Panc1 (cell line): ENCODE results near the gene HK2. TPM values are rescaled to one million over a fixed set of nuclear protein-coding genes. Genes with fewer than 3 reads are reported as not detected.

Source experiments
- ATAC-seq: fragments of 200-7000 bp; cut with Tn5 transposase; 2 replicates; pipeline ENCODE4 v1.9.1; 2020; ENCODE audit warnings: mild to moderate bottlenecking, moderate library complexity
- BruUV-seq: library from RNA; stranded (reverse); fragments of 400-500 nt; replicated peaks from 2 replicates; lab custom pipeline; 2021; lab: Mats Ljungman, UMichigan
- CTCF ChIA-PET: fragments of 300-600 bp; sonication (Branson Sonifier 250); formaldehyde crosslinking; loops from one replicate; lab custom pipeline; 2022; ENCODE audit warnings: antibody characterized with exemption; lab: Charles Lee
- POLR2A ChIA-PET: fragments of 300-600 bp; sonication (Branson Sonifier 250); formaldehyde crosslinking; loops from one replicate; lab custom pipeline; 2022; ENCODE audit warnings: antibody characterized with exemption; lab: Charles Lee
- DNase-seq: peaks from one replicate; pipeline ENCODE4 v3.0.0-alpha.2; 2010; ENCODE audit warnings: low read depth, low spot score
- H3K27ac ChIP-seq: 2 replicates; pipeline ENCODE4 v1.5.1; 2011; ENCODE audit warnings: mild to moderate bottlenecking, low read length, inconsistent platforms
- H3K27me3 ChIP-seq: fragments of 200-500 bp; sonication (Bioruptor generic); 2 replicates; pipeline ENCODE4 v1.6.0; 2014; ENCODE audit warnings: low read length, inconsistent platforms; ENCODE audit not compliant: control insufficient read depth, insufficient read depth
- H3K36me3 ChIP-seq: fragments of 200-500 bp; sonication (Bioruptor generic); 2 replicates; pipeline ENCODE4 v1.5.1; 2014; ENCODE audit warnings: inconsistent platforms, mild to moderate bottlenecking, low read length, moderate library complexity; ENCODE audit not compliant: control insufficient read depth, insufficient read depth
- H3K4me1 ChIP-seq: 2 replicates; pipeline ENCODE4 v1.5.1; 2011; ENCODE audit warnings: inconsistent platforms, mild to moderate bottlenecking, low read length, moderate library complexity; ENCODE audit not compliant: control insufficient read depth, insufficient read depth
- H3K4me3 ChIP-seq, 2 experiments: 2 replicates each; pipeline ENCODE4 v1.5.1; 2011 to 2012; ENCODE audit warnings: low read depth in 2 of 2, low read length in 2 of 2, mild to moderate bottlenecking in 2 of 2, inconsistent platforms in 1 of 2, moderate library complexity in 1 of 2
- H3K9me3 ChIP-seq: fragments of 200-500 bp; sonication (Bioruptor generic); 2 replicates; pipeline ENCODE4 v1.5.1; 2014; ENCODE audit warnings: low read depth, mild to moderate bottlenecking, inconsistent platforms, low read length, moderate library complexity; ENCODE audit not compliant: control insufficient read depth, insufficient read depth
- CTCF ChIP-seq: fragments of 450-650 bp; IDR thresholded peaks from 2 replicates; pipeline ENCODE4 v1.5.1; 2017; ENCODE audit warnings: mild to moderate bottlenecking
- POLR2AphosphoS5 ChIP-seq: IDR thresholded peaks from 2 replicates; pipeline ENCODE4 v1.6.1; 2012; ENCODE audit warnings: mild to moderate bottlenecking, low read depth, low read length, moderate library complexity
- REST ChIP-seq, 2 experiments: IDR thresholded peaks; 2 replicates each; pipeline ENCODE4 v1.6.1; 2011 to 2012; ENCODE audit warnings: low read depth in 2 of 2, control low read depth in 1 of 2, low read length in 1 of 2, mild to moderate bottlenecking in 1 of 2, moderate library complexity in 1 of 2; ENCODE audit not compliant: insufficient read depth in 1 of 2
- SIN3A ChIP-seq: IDR thresholded peaks from 2 replicates; pipeline ENCODE4 v1.6.1; 2012; ENCODE audit warnings: low read depth, mild to moderate bottlenecking, low read length, moderate library complexity, borderline replicate concordance; ENCODE audit not compliant: insufficient read depth
- TCF7L2 ChIP-seq: IDR thresholded peaks from 2 replicates; pipeline ENCODE4 v1.6.1; 2011; ENCODE audit warnings: mild to moderate bottlenecking, low read depth, low read length, inconsistent platforms
- in situ Hi-C: cut with HindIII; loops from 2 replicates; pipeline ENCODE4 v1.10.0; 2016; ENCODE audit warnings: low sequenced_read_pairs, low pct_unique_long_range_greater_than_20kb
- intact Hi-C: fragments of 100-400 bp; cut with micrococcal nuclease; formaldehyde crosslinking; loops from one replicate; pipeline ENCODE4 v1.10.0; 2022; ENCODE audit not compliant: unreplicated experiment
- total RNA-seq: library from RNA; stranded (reverse); gene quantifications from one replicate; pipeline ENCODE4 v1.2.1, GENCODE V29; 2021; ENCODE audit not compliant: unreplicated experiment

Gene HK2
- total RNA-seq, 1 experiment from 2014 or later: 1.7 TPM

- H3K27ac ChIP-seq: no peak overlapping the region
- no peak for DNase-seq
- TF ChIP-seq TCF7L2: no peak
- TF ChIP-seq POLR2AphosphoS5: no peak
- no peak for TF ChIP-seq REST (IDR thresholded peaks at IDR 0.05; ENCODE audit: insufficient read depth in 1 of 2, low read depth in 2 of 2, low read length in 1 of 2)
- TF ChIP-seq SIN3A: no peak
- TF ChIP-seq CTCF: no peak
- no peaks in the 10 kb centered on the region for H3K36me3 ChIP-seq
- ChIA-PET POLR2A (no interaction called here), CTCF (no interaction called here)
- intact Hi-C loops (no loop called here), in situ Hi-C loops (no loop called here)
- H3K9me3 ChIP-seq: no peaks in the 10 kb centered on the region
- ATAC-seq: no peak
- H3K27me3 ChIP-seq: no peaks in the 10 kb centered on the region
- no TSS peak for BruUV-seq
- H3K4me3 ChIP-seq: no peak overlapping the region
- H3K4me1 ChIP-seq: no peaks in the 10 kb centered on the region; the same call in 1 of the 2 replicates
These were observed 26.2 kb downstream of the HK2 start for GRCh38 chr2:74860079-74860478.

GRCh38 chr2:74860521-74860920 is 26.6 kb downstream of the HK2 start:
- CTCF ChIA-PET: no interaction called here
- H3K27ac ChIP-seq: no peak overlapping the region
- ATAC-seq: no peak
- POLR2A ChIA-PET: no interaction called here
- H3K4me1 ChIP-seq: peaks cover under 1% of the 10 kb centered on the region; the same call in 1 of the 2 replicates
- no peak overlapping the region for H3K4me3 ChIP-seq
- no peak for TF ChIP-seq REST (IDR thresholded peaks at IDR 0.05; ENCODE audit: insufficient read depth in 1 of 2, low read depth in 2 of 2, low read length in 1 of 2)
- no peak for TF ChIP-seq SIN3A
- TF ChIP-seq POLR2AphosphoS5: no peak
- TF ChIP-seq CTCF: no peak
- TF ChIP-seq TCF7L2: no peak
- DNase-seq: no peak
- intact Hi-C loops (no loop called here), in situ Hi-C loops (no loop called here)
- no TSS peak for BruUV-seq
- no peaks in the 10 kb centered on the region for H3K9me3 ChIP-seq
- no peaks in the 10 kb centered on the region for H3K36me3 ChIP-seq
- H3K27me3 ChIP-seq: no peaks in the 10 kb centered on the region
